Measurements from ENCODE around the gene NBEA. TPM values are rescaled to one million over a fixed set of nuclear protein-coding genes. Genes with fewer than 3 reads are reported as not detected.

NBEA gene
- total and polyA plus RNA-seq, 7 donors, result 0.46 to 47.6 (median 38.0) TPM

DNA sequence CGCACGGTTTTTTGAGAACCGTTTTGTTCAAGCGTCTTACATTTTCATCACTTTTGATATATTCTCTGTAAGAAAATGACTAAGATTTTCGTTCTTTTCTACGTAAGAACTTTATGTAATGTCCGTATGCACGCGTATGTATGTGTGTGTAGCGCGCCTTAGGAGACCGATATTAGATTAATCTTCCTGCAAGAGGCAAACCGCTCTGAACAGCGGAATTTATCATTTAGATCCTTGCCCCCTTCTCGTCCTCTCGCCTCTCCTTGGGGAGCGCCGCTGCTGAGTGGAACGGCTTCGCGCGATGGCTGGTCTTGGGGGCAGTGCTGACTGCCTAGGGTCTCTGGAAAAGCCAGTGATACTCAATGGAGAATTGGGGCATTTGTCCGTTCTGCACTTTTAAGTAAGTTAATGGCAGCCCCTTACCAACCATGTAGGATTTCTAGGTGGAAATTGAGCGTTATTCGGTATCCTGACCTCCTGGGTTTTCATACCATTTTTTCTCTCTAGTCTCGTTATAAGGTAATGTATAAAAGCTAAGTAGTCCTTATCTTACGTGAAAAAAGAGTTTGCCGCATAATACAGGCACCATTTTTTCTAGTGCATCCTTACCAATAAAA lies 529.7 kb downstream of the NBEA start:
- DNase-seq, result no peak
- no peak for TF ChIP-seq EP300 (IDR thresholded peaks at IDR 0.05)
- TF ChIP-seq POLR2A (IDR thresholded peaks at IDR 0.05), result no peak
- no peak for TF ChIP-seq POLR2AphosphoS5 (IDR thresholded peaks at IDR 0.05)
- TF ChIP-seq, protein P1, sequence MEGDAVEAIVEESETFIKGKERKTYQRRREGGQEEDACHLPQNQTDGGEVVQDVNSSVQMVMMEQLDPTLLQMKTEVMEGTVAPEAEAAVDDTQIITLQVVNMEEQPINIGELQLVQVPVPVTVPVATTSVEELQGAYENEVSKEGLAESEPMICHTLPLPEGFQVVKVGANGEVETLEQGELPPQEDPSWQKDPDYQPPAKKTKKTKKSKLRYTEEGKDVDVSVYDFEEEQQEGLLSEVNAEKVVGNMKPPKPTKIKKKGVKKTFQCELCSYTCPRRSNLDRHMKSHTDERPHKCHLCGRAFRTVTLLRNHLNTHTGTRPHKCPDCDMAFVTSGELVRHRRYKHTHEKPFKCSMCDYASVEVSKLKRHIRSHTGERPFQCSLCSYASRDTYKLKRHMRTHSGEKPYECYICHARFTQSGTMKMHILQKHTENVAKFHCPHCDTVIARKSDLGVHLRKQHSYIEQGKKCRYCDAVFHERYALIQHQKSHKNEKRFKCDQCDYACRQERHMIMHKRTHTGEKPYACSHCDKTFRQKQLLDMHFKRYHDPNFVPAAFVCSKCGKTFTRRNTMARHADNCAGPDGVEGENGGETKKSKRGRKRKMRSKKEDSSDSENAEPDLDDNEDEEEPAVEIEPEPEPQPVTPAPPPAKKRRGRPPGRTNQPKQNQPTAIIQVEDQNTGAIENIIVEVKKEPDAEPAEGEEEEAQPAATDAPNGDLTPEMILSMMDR (IDR thresholded peaks at IDR 0.05), result no peak
- no peaks in the 10 kb centered on the region for H3K27me3 ChIP-seq
- no peaks in the 10 kb centered on the region for H3K9me3 ChIP-seq
- intact Hi-C loops (cut with DNase I), result no loop called here
- H3K27ac ChIP-seq, result peak overlapping the region; percentile 73 to 75 (median 74)
- H3K36me3 ChIP-seq, result no peaks in the 10 kb centered on the region
- 36 to 69% methylated on average over 28 of the region's 28 CpGs for WGBS, 2 donors
- no peaks in the 10 kb centered on the region for H3K4me1 ChIP-seq
- H3K4me3 ChIP-seq, result peak overlapping the region in 3 of 4 donors; percentile 39 to 48 (median 46)

DNA sequence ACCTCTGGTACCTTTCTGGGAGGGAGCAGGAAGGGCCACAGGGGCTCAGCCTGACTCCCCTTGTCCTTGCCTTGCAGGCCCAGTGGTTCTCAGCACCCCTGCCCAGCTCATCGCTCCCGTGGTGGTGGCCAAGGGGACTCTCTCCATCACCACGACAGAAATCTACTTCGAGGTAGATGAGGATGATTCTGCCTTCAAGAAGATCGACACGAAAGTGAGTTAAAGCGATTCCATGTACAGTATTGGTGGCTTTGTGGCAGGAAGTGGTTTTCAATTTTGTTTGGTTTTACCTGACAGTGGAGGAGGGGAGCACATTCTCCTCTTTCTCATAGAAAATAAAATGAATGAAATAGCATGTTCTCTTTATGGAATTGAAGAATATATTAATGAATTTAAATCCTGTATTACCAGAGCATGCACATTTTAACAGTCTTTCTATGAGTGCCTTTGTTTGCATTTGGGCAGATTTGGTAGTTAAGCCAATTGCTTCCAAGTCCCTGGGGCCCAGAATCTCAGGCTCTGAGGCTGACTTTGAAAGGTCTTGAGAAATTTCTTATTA lies 530.3 kb downstream of the NBEA start:
- Histone ChIP-seq H3K27me3 (no peaks in the 10 kb centered on the region), H3K9me3 (no peaks in the 10 kb centered on the region), H3K27ac (no peak overlapping the region), H3K4me1 (no peaks in the 10 kb centered on the region), H3K4me3 (peak overlapping the region in 3 of 4 donors; percentile 3 to 48 (median 46)), H3K36me3 (no peaks in the 10 kb centered on the region)
- intact Hi-C loops (cut with DNase I), result no loop called here
- DNase-seq, result no peak
- TF ChIP-seq POLR2AphosphoS5 (IDR thresholded peaks at IDR 0.05), result no peak
- TF ChIP-seq, protein P1 (IDR thresholded peaks at IDR 0.05), result no peak
- no peak for TF ChIP-seq POLR2A (IDR thresholded peaks at IDR 0.05)
- no peak for TF ChIP-seq EP300 (IDR thresholded peaks at IDR 0.05)
- WGBS, 2 donors, result 53 to 82% methylated on average over 7 of the region's 7 CpGs

DNA sequence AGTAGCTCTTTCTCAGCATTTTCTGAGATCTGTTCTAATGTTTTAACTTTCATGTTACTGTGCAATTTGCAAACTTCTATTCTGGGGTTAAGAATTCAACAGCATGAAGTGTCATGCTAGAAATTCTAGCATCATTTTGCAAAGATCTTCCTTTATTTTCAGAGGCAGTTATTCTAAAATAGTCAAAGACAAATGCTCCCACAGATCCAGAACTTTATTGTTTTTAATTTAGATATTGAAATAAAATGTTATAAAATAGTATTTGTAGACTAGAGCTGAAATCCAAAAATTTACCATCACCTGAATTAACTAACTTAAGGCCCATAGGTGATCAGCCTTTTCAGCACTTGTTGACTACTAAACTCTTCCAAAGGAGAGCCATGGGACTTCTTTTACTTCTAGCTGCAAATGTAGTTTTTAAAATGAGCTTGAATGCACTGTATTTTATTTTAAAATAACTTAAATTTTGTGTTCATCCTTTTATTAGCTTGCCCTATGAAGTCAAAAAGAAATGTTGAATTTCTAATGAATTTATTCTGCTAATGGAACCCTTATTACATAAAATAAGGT lies 531.2 kb downstream of the NBEA start:
- no peaks in the 10 kb centered on the region for H3K4me1 ChIP-seq
- no peaks in the 10 kb centered on the region for H3K9me3 ChIP-seq
- H3K36me3 ChIP-seq, result no peaks in the 10 kb centered on the region
- DNase-seq, result no peak
- intact Hi-C loops (cut with DNase I), result no loop called here
- no peaks in the 10 kb centered on the region for H3K27me3 ChIP-seq
- no peak overlapping the region for H3K27ac ChIP-seq
- peak overlapping the region in 3 of 4 donors; percentile 4 to 48 (median 43) for H3K4me3 ChIP-seq
- TF ChIP-seq EP300 (IDR thresholded peaks at IDR 0.05) (no peak), POLR2AphosphoS5 (IDR thresholded peaks at IDR 0.05) (no peak), POLR2A (IDR thresholded peaks at IDR 0.05) (no peak)
- TF ChIP-seq, protein P1 (IDR thresholded peaks at IDR 0.05), result no peak

DNA sequence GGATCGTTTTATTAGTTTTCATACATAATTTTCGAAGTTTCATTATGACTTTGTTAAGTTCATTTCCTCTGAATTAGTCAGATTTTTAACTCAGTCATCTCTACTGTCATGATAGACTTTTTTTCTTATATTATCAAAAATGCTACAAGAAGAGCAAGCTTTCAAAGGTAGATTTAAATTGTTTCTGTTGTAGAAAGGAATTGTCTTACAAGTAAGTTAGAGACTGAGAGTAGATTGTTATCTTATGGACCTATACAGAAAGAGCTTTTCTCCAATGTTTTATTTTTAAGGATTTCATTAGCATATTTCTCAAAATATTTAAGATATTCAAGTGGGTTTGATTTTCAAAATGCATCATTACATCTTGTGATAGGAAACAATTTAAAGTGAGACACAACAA lies 531.7 kb downstream of the NBEA start:
- WGBS, 2 donors, result 78 to 84% methylated on average over 2 of the region's 2 CpGs
- no peak overlapping the region for H3K27ac ChIP-seq

More for the DNA sequence above, 531.7 kb downstream of the NBEA start:
- TF ChIP-seq, protein P1 (IDR thresholded peaks at IDR 0.05), result no peak
- no peak for TF ChIP-seq EP300 (IDR thresholded peaks at IDR 0.05)
- TF ChIP-seq POLR2AphosphoS5 (IDR thresholded peaks at IDR 0.05), result no peak
- no peak for TF ChIP-seq POLR2A (IDR thresholded peaks at IDR 0.05)
- no peaks in the 10 kb centered on the region for H3K9me3 ChIP-seq
- no peaks in the 10 kb centered on the region for H3K4me1 ChIP-seq
- intact Hi-C loops (cut with DNase I), result no loop called here
- peak overlapping the region in 3 of 4 donors; percentile 4 to 48 (median 43) for H3K4me3 ChIP-seq
- no peaks in the 10 kb centered on the region for H3K36me3 ChIP-seq
- no peaks in the 10 kb centered on the region for H3K27me3 ChIP-seq
- no peak for DNase-seq

Data from sigmoid colon (tissue), 7 donors.